Measurements from ENCODE around the gene PSTPIP1. TPM values are rescaled to one million over a fixed set of nuclear protein-coding genes. Genes with fewer than 3 reads are reported as not detected.

PSTPIP1 gene
- total RNA-seq, 2 experiments from 2014 or later = 79.4 to 82.7 TPM

DNA sequence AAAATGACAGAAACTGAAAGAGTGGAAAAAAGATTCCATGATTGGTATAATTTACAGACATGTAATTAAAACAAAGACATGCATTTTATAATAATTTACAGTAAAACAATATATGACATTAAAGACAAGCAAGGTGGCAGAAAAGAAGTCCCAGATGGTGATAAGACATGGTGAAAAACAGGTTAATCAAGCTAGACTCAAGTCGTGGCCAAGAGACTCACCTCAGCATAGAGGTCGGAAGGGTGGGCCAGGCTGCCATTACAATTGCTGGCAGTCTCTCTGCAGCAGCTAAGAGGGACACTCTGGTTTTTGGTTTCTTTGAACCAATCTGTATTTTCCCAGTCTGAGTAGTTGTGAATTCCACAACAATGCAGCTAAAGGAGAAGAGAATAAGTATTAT, 57.6 kb downstream of the PSTPIP1 start:
- no peak for ATAC-seq (ENCODE audit: poor library complexity)
- no peaks in the 10 kb centered on the region for H3K9me3 Mint-ChIP-seq
- H3K27ac Mint-ChIP-seq = no peak overlapping the region
- TF ChIP-seq CTCF (IDR thresholded peaks at IDR 0.05) = no peak
- H3K27ac ChIP-seq (ENCODE audit: low read depth in 1 of 2, low read length in 2 of 2) = no peak overlapping the region
- H3K9me3 ChIP-seq (ENCODE audit: control insufficient read depth in 1 of 2, insufficient read depth in 1 of 2, low read length in 2 of 2) = no peaks in the 10 kb centered on the region
- DNase-seq = no peak
- intact Hi-C loops (cut with DNase I, micrococcal nuclease) = no loop called here
- no peak overlapping the region for H3K4me3 Mint-ChIP-seq
- no peaks in the 10 kb centered on the region for H3K4me1 ChIP-seq (ENCODE audit: insufficient read depth, low read length)
- no peaks in the 10 kb centered on the region for H3K27me3 ChIP-seq (ENCODE audit: control insufficient read depth in 1 of 2, insufficient read depth in 2 of 2, low read length in 2 of 2)
- ChIA-PET POLR2A (no interaction called here), CTCF (interaction anchor here (1.9 kb wide), 1 partner anchor 18 kb away, joined by 6 read pairs; no protein-coding TSS in a partner anchor)
- H3K27me3 Mint-ChIP-seq = no peaks in the 10 kb centered on the region
- H3K4me1 Mint-ChIP-seq (ENCODE audit: low read depth) = no peaks in the 10 kb centered on the region
- H3K36me3 ChIP-seq (ENCODE audit: insufficient read depth, low read length) = peaks cover 5% of the 10 kb centered on the region
- H3K4me3 ChIP-seq (ENCODE audit: low read length) = no peak overlapping the region
- H3K36me3 Mint-ChIP-seq (ENCODE audit: low read depth) = peaks cover 23% of the 10 kb centered on the region

DNA sequence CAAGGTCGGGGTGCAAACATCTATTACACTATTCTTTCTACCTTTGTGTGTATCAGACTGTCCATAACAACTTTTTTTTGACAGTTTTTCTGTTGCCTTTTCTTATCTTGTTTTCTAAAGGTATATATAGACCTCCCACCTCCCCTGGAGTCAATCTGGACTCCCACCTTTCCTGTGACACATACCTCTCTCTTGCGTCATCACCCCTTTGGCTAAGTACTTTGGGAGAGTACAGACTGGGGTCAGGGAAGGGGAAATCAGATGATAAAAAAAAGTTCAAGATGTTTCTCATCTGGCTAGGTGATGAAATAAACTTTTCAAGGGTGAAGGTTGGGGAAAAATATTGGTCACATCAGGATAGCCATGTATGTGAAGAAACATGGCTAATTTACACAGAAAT, 58.8 kb downstream of the PSTPIP1 start:
- no peak for TF ChIP-seq CTCF (IDR thresholded peaks at IDR 0.05)
- H3K27me3 ChIP-seq (ENCODE audit: control insufficient read depth in 1 of 2, insufficient read depth in 2 of 2, low read length in 2 of 2) = no peaks in the 10 kb centered on the region
- ATAC-seq (ENCODE audit: poor library complexity) = no peak
- POLR2A ChIA-PET = no interaction called here
- Mint-ChIP-seq H3K4me1 (ENCODE audit: low read depth) (peaks cover 5% of the 10 kb centered on the region), H3K36me3 (ENCODE audit: low read depth) (peaks cover 23% of the 10 kb centered on the region), H3K9me3 (no peaks in the 10 kb centered on the region), H3K27me3 (no peaks in the 10 kb centered on the region), H3K27ac (no peak overlapping the region), H3K4me3 (no peak overlapping the region)
- intact Hi-C loops (cut with DNase I, micrococcal nuclease) = no loop called here
- no peaks in the 10 kb centered on the region for H3K9me3 ChIP-seq (ENCODE audit: control insufficient read depth in 1 of 2, insufficient read depth in 1 of 2, low read length in 2 of 2)
- H3K36me3 ChIP-seq (ENCODE audit: insufficient read depth, low read length) = peaks cover 5% of the 10 kb centered on the region
- H3K27ac ChIP-seq (ENCODE audit: low read depth in 1 of 2, low read length in 2 of 2) = no peak overlapping the region
- CTCF ChIA-PET = no interaction called here
- no peak overlapping the region for H3K4me3 ChIP-seq (ENCODE audit: low read length)
- no peak for DNase-seq
- no peaks in the 10 kb centered on the region for H3K4me1 ChIP-seq (ENCODE audit: insufficient read depth, low read length)

- H3K4me3 Mint-ChIP-seq = no peak overlapping the region
- TF ChIP-seq CTCF (IDR thresholded peaks at IDR 0.05) = no peak
- CTCF ChIA-PET = no interaction called here
- ATAC-seq (ENCODE audit: poor library complexity) (no peak), DNase-seq (no peak)
- POLR2A ChIA-PET = no interaction called here
- intact Hi-C loops (cut with DNase I, micrococcal nuclease) = no loop called here
- peaks cover 19% of the 10 kb centered on the region for H3K4me1 Mint-ChIP-seq (ENCODE audit: low read depth)
- H3K4me3 ChIP-seq (ENCODE audit: low read length) = no peak overlapping the region
- H3K4me1 ChIP-seq (ENCODE audit: insufficient read depth, low read length) = no peaks in the 10 kb centered on the region
- H3K9me3 Mint-ChIP-seq = no peaks in the 10 kb centered on the region
- no peaks in the 10 kb centered on the region for H3K9me3 ChIP-seq (ENCODE audit: control insufficient read depth in 1 of 2, insufficient read depth in 1 of 2, low read length in 2 of 2)
- H3K36me3 ChIP-seq (ENCODE audit: insufficient read depth, low read length) = peaks cover 3% of the 10 kb centered on the region
- H3K27me3 Mint-ChIP-seq = no peaks in the 10 kb centered on the region
- H3K27ac ChIP-seq (ENCODE audit: low read depth in 1 of 2, low read length in 2 of 2) = no peak overlapping the region
- peaks cover 13% of the 10 kb centered on the region for H3K36me3 Mint-ChIP-seq (ENCODE audit: low read depth)
- no peaks in the 10 kb centered on the region for H3K27me3 ChIP-seq (ENCODE audit: control insufficient read depth in 1 of 2, insufficient read depth in 2 of 2, low read length in 2 of 2)
- H3K27ac Mint-ChIP-seq = no peak overlapping the region
Observed at GRCh38 chr15:77057072-77057471, 62.1 kb downstream of the PSTPIP1 start.

All from CD4-positive, alpha-beta T cell (primary cell).